ENCODE measurements around the gene ZNF92. TPM values are rescaled to one million over a fixed set of nuclear protein-coding genes. Genes with fewer than 3 reads are reported as not detected.

The ZNF92 gene
- polyA plus RNA-seq, 1 of the 3 experiments (the other 2 are of a cell fraction): 1.6 TPM

DNA sequence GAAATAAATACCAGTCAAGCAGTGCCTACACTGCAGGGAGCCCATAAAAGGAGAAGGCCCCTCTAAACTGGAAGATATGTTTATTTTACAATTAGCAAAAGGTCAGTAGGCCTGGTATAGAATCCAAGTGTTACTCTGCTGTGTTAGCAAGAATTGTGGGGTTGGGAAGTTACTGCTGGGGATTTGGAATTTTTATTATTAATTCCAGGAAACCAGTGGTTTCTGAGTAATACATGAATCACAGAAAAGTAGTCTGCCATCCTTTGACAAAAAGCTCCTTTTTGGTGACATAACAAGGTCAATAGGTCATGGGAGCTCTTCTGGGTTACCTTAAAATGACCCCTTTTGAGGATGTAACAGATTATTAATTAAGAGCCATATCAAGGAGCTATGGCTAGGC lies 67.4 kb downstream of the ZNF92 start:
- no peaks in the 10 kb centered on the region for H3K79me2 ChIP-seq (ENCODE audit: insufficient read depth)
- H3K9me3 ChIP-seq: no peaks in the 10 kb centered on the region
- H4K20me1 ChIP-seq (ENCODE audit: insufficient read depth): no peaks in the 10 kb centered on the region
- DNase-seq: no peak
- H3K36me3 ChIP-seq (replicated peaks in 1 of 2; ENCODE audit: control insufficient read depth in 1 of 2, insufficient read depth in 2 of 2, low read length in 1 of 2): no peaks in the 10 kb centered on the region
- POLR2A ChIA-PET: no interaction called here
- peaks cover 0 to 8% of the 10 kb centered on the region in 2 experiments; a peak in 1 of 4 replicates for H3K4me1 ChIP-seq (ENCODE audit: control insufficient read depth in 1 of 2, insufficient read depth in 2 of 2, low read depth in 1 of 2, low read length in 1 of 2)
- CTCF ChIA-PET: interaction anchor here (0.6 kb wide), 1 partner anchor 1031 kb away, joined by 3 read pairs; no protein-coding TSS in a partner anchor
- no peak overlapping the region for H3K9ac ChIP-seq
- H3K27ac ChIP-seq (ENCODE audit: low read depth in 2 of 2, low read length in 1 of 2): peak overlapping the region in 1 of 2 experiments; percentile 54; a peak in 2 of 4 replicates
- no peak overlapping the region for H3K4me3 ChIP-seq (ENCODE audit: low read depth in 2 of 2, low read length in 1 of 2)
- H2AFZ ChIP-seq (ENCODE audit: low read depth): no peak overlapping the region
- peaks cover 5% of the 10 kb centered on the region for H3F3A ChIP-seq (replicated peaks; ENCODE audit: insufficient read depth)
- H3K27me3 ChIP-seq (ENCODE audit: insufficient read depth): no peaks in the 10 kb centered on the region
- no peaks in the 10 kb centered on the region for H3K9me2 ChIP-seq
- peak overlapping the region; percentile 44; the same call in 1 of the 2 replicates for H3K4me2 ChIP-seq
- TF ChIP-seq, protein P1, sequence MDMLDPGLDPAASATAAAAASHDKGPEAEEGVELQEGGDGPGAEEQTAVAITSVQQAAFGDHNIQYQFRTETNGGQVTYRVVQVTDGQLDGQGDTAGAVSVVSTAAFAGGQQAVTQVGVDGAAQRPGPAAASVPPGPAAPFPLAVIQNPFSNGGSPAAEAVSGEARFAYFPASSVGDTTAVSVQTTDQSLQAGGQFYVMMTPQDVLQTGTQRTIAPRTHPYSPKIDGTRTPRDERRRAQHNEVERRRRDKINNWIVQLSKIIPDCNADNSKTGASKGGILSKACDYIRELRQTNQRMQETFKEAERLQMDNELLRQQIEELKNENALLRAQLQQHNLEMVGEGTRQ (IDR thresholded peaks at IDR 0.05; ENCODE audit: borderline replicate concordance, low read depth, low read length): no peak
- TF ChIP-seq ZBTB33 (IDR thresholded peaks at IDR 0.05; ENCODE audit: borderline replicate concordance, low read depth) (no peak), GABPA (IDR thresholded peaks at IDR 0.05; ENCODE audit: low read depth) (no peak), USF1 (IDR thresholded peaks at IDR 0.05; ENCODE audit: borderline replicate concordance, low read depth) (no peak), ELF1 (IDR thresholded peaks at IDR 0.05) (no peak), FOXJ3 (CRISPR knock-in tag; IDR thresholded peaks at IDR 0.05) (no peak), GATA2 (CRISPR knock-in tag; IDR thresholded peaks at IDR 0.05) (no peak), FOXM1 (IDR thresholded peaks at IDR 0.05; ENCODE audit: low read depth) (no peak), FOSL2 (IDR thresholded peaks at IDR 0.05; ENCODE audit: borderline replicate concordance, low read depth) (peak; percentile 89), RCOR1 (IDR thresholded peaks at IDR 0.05; ENCODE audit: low read length) (no peak), YY1 (IDR thresholded peaks at IDR 0.05; ENCODE audit: low read depth) (no peak), TEAD4 (IDR thresholded peaks at IDR 0.05; ENCODE audit: borderline replicate concordance, insufficient read depth) (peak; percentile 64; the same call in 1 of the 2 replicates), NRF1 (IDR thresholded peaks at IDR 0.05; ENCODE audit: low read depth, low read length) (no peak), MXI1 (IDR thresholded peaks at IDR 0.05; ENCODE audit: low read depth, low read length) (no peak), NFIC (IDR thresholded peaks at IDR 0.05; ENCODE audit: borderline replicate concordance) (peak; percentile 37; the same call in 1 of the 2 replicates), TAF1 (IDR thresholded peaks at IDR 0.05; ENCODE audit: borderline replicate concordance, low read depth, low read length) (no peak), TCF12 (IDR thresholded peaks at IDR 0.05) (peak; percentile 79), CTCF (IDR thresholded peaks at IDR 0.05) (no peak), SMC3 (IDR thresholded peaks at IDR 0.05; ENCODE audit: low read depth, low read length) (no peak), RFX5 (IDR thresholded peaks at IDR 0.05; ENCODE audit: low read length) (no peak)
- TF ChIP-seq, protein P2, sequence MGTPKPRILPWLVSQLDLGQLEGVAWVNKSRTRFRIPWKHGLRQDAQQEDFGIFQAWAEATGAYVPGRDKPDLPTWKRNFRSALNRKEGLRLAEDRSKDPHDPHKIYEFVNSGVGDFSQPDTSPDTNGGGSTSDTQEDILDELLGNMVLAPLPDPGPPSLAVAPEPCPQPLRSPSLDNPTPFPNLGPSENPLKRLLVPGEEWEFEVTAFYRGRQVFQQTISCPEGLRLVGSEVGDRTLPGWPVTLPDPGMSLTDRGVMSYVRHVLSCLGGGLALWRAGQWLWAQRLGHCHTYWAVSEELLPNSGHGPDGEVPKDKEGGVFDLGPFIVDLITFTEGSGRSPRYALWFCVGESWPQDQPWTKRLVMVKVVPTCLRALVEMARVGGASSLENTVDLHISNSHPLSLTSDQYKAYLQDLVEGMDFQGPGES (IDR thresholded peaks at IDR 0.05; ENCODE audit: low read depth, low read length): no peak
- TF ChIP-seq, protein P3, sequence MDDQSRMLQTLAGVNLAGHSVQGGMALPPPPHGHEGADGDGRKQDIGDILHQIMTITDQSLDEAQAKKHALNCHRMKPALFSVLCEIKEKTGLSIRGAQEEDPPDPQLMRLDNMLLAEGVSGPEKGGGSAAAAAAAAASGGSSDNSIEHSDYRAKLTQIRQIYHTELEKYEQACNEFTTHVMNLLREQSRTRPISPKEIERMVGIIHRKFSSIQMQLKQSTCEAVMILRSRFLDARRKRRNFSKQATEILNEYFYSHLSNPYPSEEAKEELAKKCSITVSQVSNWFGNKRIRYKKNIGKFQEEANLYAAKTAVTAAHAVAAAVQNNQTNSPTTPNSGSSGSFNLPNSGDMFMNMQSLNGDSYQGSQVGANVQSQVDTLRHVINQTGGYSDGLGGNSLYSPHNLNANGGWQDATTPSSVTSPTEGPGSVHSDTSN (IDR thresholded peaks at IDR 0.05): peak; percentile 60
- TF ChIP-seq, protein P4, sequence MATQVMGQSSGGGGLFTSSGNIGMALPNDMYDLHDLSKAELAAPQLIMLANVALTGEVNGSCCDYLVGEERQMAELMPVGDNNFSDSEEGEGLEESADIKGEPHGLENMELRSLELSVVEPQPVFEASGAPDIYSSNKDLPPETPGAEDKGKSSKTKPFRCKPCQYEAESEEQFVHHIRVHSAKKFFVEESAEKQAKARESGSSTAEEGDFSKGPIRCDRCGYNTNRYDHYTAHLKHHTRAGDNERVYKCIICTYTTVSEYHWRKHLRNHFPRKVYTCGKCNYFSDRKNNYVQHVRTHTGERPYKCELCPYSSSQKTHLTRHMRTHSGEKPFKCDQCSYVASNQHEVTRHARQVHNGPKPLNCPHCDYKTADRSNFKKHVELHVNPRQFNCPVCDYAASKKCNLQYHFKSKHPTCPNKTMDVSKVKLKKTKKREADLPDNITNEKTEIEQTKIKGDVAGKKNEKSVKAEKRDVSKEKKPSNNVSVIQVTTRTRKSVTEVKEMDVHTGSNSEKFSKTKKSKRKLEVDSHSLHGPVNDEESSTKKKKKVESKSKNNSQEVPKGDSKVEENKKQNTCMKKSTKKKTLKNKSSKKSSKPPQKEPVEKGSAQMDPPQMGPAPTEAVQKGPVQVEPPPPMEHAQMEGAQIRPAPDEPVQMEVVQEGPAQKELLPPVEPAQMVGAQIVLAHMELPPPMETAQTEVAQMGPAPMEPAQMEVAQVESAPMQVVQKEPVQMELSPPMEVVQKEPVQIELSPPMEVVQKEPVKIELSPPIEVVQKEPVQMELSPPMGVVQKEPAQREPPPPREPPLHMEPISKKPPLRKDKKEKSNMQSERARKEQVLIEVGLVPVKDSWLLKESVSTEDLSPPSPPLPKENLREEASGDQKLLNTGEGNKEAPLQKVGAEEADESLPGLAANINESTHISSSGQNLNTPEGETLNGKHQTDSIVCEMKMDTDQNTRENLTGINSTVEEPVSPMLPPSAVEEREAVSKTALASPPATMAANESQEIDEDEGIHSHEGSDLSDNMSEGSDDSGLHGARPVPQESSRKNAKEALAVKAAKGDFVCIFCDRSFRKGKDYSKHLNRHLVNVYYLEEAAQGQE (IDR thresholded peaks at IDR 0.05; ENCODE audit: low read depth, low read length): no peak
